Stomach smooth muscle (tissue), 2 donors: Measurements from ENCODE around the gene PDZRN3.

Experiments used
- H3K27ac ChIP-seq: one replicate; pipeline ENCODE4 v1.7.0; 2013; ENCODE audit warnings: mild to moderate bottlenecking, low read length, inconsistent platforms
- H3K27me3 ChIP-seq, 2 donors: one replicate each; pipeline ENCODE4 v1.7.0; 2013; ENCODE audit warnings: low read length in 2 of 2; ENCODE audit not compliant: insufficient read depth in 2 of 2, control insufficient read depth in 1 of 2
- H3K36me3 ChIP-seq, 2 donors: one replicate each; pipeline ENCODE4 v1.7.0; 2013; ENCODE audit warnings: low read length in 2 of 2; ENCODE audit not compliant: control insufficient read depth in 2 of 2, insufficient read depth in 2 of 2
- H3K4me1 ChIP-seq: one replicate; pipeline ENCODE4 v1.7.0; 2013; ENCODE audit warnings: low read length; ENCODE audit not compliant: control insufficient read depth, insufficient read depth
- H3K4me3 ChIP-seq, 2 donors: one replicate each; pipeline ENCODE4 v1.7.0; 2013; ENCODE audit warnings: low read length in 2 of 2
- H3K9ac ChIP-seq, 2 donors: one replicate each; pipeline ENCODE4 v1.7.0; 2013; ENCODE audit warnings: low read length in 2 of 2, mild to moderate bottlenecking in 1 of 2
- H3K9me3 ChIP-seq, 2 donors: one replicate each; pipeline ENCODE4 v1.7.0; 2013; ENCODE audit warnings: low read length in 2 of 2; ENCODE audit not compliant: control insufficient read depth in 2 of 2
- donor health status: healthy.
- donor health status: Pancreatic carcinoma.

Gene PDZRN3

GRCh38 chr3:73475717-73476116 lies 149.0 kb downstream of the PDZRN3 start:
- Histone ChIP-seq H3K27ac (no peak overlapping the region), H3K27me3 (no peaks in the 10 kb centered on the region), H3K4me3 (no peak overlapping the region), H3K4me1 (peaks cover 32% of the 10 kb centered on the region), H3K9ac (no peak overlapping the region), H3K36me3 (peaks cover 0 to 4% of the 10 kb centered on the region in 2 donors), H3K9me3 (no peaks in the 10 kb centered on the region)

- H3K4me1 ChIP-seq, result peaks cover 26% of the 10 kb centered on the region
- H3K9me3 ChIP-seq, result no peaks in the 10 kb centered on the region
- peaks cover 0 to 4% of the 10 kb centered on the region in 2 donors for H3K36me3 ChIP-seq
- no peak overlapping the region for H3K27ac ChIP-seq
- H3K9ac ChIP-seq, result no peak overlapping the region
- no peak overlapping the region for H3K4me3 ChIP-seq
- no peaks in the 10 kb centered on the region for H3K27me3 ChIP-seq
These were observed 149.6 kb downstream of the PDZRN3 start for GRCh38 chr3:73475175-73475574.

GRCh38 chr3:73474619-73475018 lies 150.1 kb downstream of the PDZRN3 start:
- H3K36me3 ChIP-seq, result peaks cover 0 to 4% of the 10 kb centered on the region in 2 donors
- no peaks in the 10 kb centered on the region for H3K9me3 ChIP-seq
- H3K4me3 ChIP-seq, result no peak overlapping the region
- no peak overlapping the region for H3K9ac ChIP-seq
- H3K27ac ChIP-seq, result no peak overlapping the region
- H3K27me3 ChIP-seq, result no peaks in the 10 kb centered on the region
- H3K4me1 ChIP-seq, result peaks cover 22% of the 10 kb centered on the region

- Histone ChIP-seq H3K27ac (no peak overlapping the region), H3K9me3 (no peaks in the 10 kb centered on the region), H3K9ac (no peak overlapping the region), H3K4me1 (peaks cover 20% of the 10 kb centered on the region), H3K36me3 (peaks cover 0 to 4% of the 10 kb centered on the region in 2 donors), H3K4me3 (no peak overlapping the region), H3K27me3 (no peaks in the 10 kb centered on the region)
These were observed 150.8 kb downstream of the PDZRN3 start for GRCh38 chr3:73473898-73474416.

GRCh38 chr3:73473181-73473897 lies 151.4 kb downstream of the PDZRN3 start:
- Histone ChIP-seq H3K9ac (no peak overlapping the region), H3K9me3 (no peaks in the 10 kb centered on the region), H3K36me3 (peaks cover 0 to 4% of the 10 kb centered on the region in 2 donors), H3K27me3 (no peaks in the 10 kb centered on the region), H3K4me1 (peaks cover 20% of the 10 kb centered on the region), H3K4me3 (no peak overlapping the region), H3K27ac (no peak overlapping the region)

- no peaks in the 10 kb centered on the region for H3K9me3 ChIP-seq
- H3K27me3 ChIP-seq, result no peaks in the 10 kb centered on the region
- no peak overlapping the region for H3K9ac ChIP-seq
- peak overlapping the region; percentile 60 for H3K27ac ChIP-seq
- peak overlapping the region in 1 of 2 donors; percentile 29 for H3K4me3 ChIP-seq
- peaks cover 0 to 4% of the 10 kb centered on the region in 2 donors for H3K36me3 ChIP-seq
- H3K4me1 ChIP-seq, result peaks cover 17% of the 10 kb centered on the region
These were observed 152.6 kb downstream of the PDZRN3 start for GRCh38 chr3:73471986-73472787.

- H3K36me3 ChIP-seq, result no peaks in the 10 kb centered on the region
- peak overlapping the region; percentile 60 for H3K27ac ChIP-seq
- no peaks in the 10 kb centered on the region for H3K9me3 ChIP-seq
- H3K27me3 ChIP-seq, result no peaks in the 10 kb centered on the region
- H3K9ac ChIP-seq, result no peak overlapping the region
- no peak overlapping the region for H3K4me3 ChIP-seq
- peaks cover 21% of the 10 kb centered on the region for H3K4me1 ChIP-seq
These were observed 153.9 kb downstream of the PDZRN3 start for GRCh38 chr3:73470860-73471259.

GRCh38 chr3:73469331-73469730 lies 155.4 kb downstream of the PDZRN3 start:
- Histone ChIP-seq H3K4me1 (peaks cover 21% of the 10 kb centered on the region), H3K4me3 (no peak overlapping the region), H3K36me3 (no peaks in the 10 kb centered on the region), H3K27ac (no peak overlapping the region), H3K27me3 (no peaks in the 10 kb centered on the region), H3K9ac (no peak overlapping the region), H3K9me3 (no peaks in the 10 kb centered on the region)

- Histone ChIP-seq H3K27me3 (no peaks in the 10 kb centered on the region), H3K9ac (no peak overlapping the region), H3K27ac (no peak overlapping the region), H3K9me3 (no peaks in the 10 kb centered on the region), H3K4me1 (peaks cover 11% of the 10 kb centered on the region), H3K36me3 (no peaks in the 10 kb centered on the region), H3K4me3 (no peak overlapping the region)
These were observed 157.5 kb downstream of the PDZRN3 start for GRCh38 chr3:73467211-73467610.

GRCh38 chr3:73465926-73466325 lies 158.8 kb downstream of the PDZRN3 start:
- Histone ChIP-seq H3K27ac (peak overlapping the region; percentile 18), H3K36me3 (no peaks in the 10 kb centered on the region), H3K4me3 (no peak overlapping the region), H3K4me1 (peaks cover 5% of the 10 kb centered on the region), H3K9me3 (no peaks in the 10 kb centered on the region), H3K27me3 (no peaks in the 10 kb centered on the region), H3K9ac (no peak overlapping the region)
